Muscle of leg (tissue), 11 donors: Measurements from ENCODE around the gene HNRNPF. TPM values are rescaled to one million over a fixed set of nuclear protein-coding genes. Genes with fewer than 3 reads are reported as not detected.
A peak's percentile ranks its signal among the peaks of the same experiment; 100 is the strongest.
"Not testable (repeated sequence)": the region's sequence is repeated elsewhere in the genome, so short reads cannot be mapped to it uniquely, and the experiment has no call there.

Experiments used
- DNase-seq: peaks from one replicate; pipeline ENCODE4 v3.0.0; 2013
- H3K27ac ChIP-seq: one replicate; pipeline ENCODE4 v1.5.1; 2013; ENCODE audit warnings: mild to moderate bottlenecking, low read length, control low read depth
- H3K27me3 ChIP-seq: one replicate; pipeline ENCODE4 v1.6.1; 2013; ENCODE audit warnings: low read length; ENCODE audit not compliant: control insufficient read depth, insufficient read depth
- H3K36me3 ChIP-seq: one replicate; pipeline ENCODE4 v1.6.1; 2013; ENCODE audit warnings: low read length; ENCODE audit not compliant: control insufficient read depth, insufficient read depth
- H3K4me1 ChIP-seq: one replicate; pipeline ENCODE4 v1.6.1; 2013; ENCODE audit warnings: low read length; ENCODE audit not compliant: control insufficient read depth, insufficient read depth
- H3K4me3 ChIP-seq: one replicate; pipeline ENCODE4 v1.5.1; 2013; ENCODE audit warnings: low read length, control low read depth
- H3K9me3 ChIP-seq: replicated peaks from 2 replicates; pipeline ENCODE4 v1.6.1; 2013; ENCODE audit warnings: low read depth, low read length; ENCODE audit not compliant: control insufficient read depth
- WGBS: methylation state at CpG from one replicate; pipeline ENCODE4 v1.1.5; 2013; ENCODE audit warnings: missing lambda C conversion rate; ENCODE audit not compliant: insufficient coverage; 5-methylcytosine and 5-hydroxymethylcytosine counted together
- polyA plus RNA-seq, 8 donors: library from polyadenylated mRNA; unstranded; fragments of 120-200 nt; gene quantifications; one replicate each; pipeline versions ENCODE4 v1.2.1 to v1.2.3, GENCODE V29; 2013; ENCODE audit warnings: inconsistent platforms in 1 of 8, low replicate concordance in 1 of 8; ENCODE audit not compliant: insufficient read length in 8 of 8, insufficient read depth in 1 of 8
- total RNA-seq: library from RNA; stranded (reverse); fragments of 120-200 nt; gene quantifications from one replicate; pipeline ENCODE4 v1.2.4, GENCODE V29; 2013

The HNRNPF gene
- total and polyA plus RNA-seq, 9 donors, result 100 to 151 (median 114) TPM

GRCh38 chr10:43446219-43447017 lies 37.4 kb upstream of the HNRNPF start:
- H3K27ac ChIP-seq, H3K9me3 ChIP-seq, H3K27me3 ChIP-seq, H3K4me1 ChIP-seq, H3K4me3 ChIP-seq, DNase-seq, H3K36me3 ChIP-seq: not testable (repeated sequence)
- 97% methylated on average over 44 of the region's 53 CpGs for WGBS

- no peaks in the 10 kb centered on the region for H3K4me1 ChIP-seq
- no peak overlapping the region for H3K27ac ChIP-seq
- no peak overlapping the region for H3K4me3 ChIP-seq
- no peaks in the 10 kb centered on the region for H3K27me3 ChIP-seq
- no CpG with 5 or more reads among the region's 2 CpGs for WGBS
- peaks cover 2% of the 10 kb centered on the region for H3K9me3 ChIP-seq
- no peaks in the 10 kb centered on the region for H3K36me3 ChIP-seq
- no peak for DNase-seq
These were observed 36.0 kb upstream of the HNRNPF start for GRCh38 chr10:43444897-43445466.

DNA sequence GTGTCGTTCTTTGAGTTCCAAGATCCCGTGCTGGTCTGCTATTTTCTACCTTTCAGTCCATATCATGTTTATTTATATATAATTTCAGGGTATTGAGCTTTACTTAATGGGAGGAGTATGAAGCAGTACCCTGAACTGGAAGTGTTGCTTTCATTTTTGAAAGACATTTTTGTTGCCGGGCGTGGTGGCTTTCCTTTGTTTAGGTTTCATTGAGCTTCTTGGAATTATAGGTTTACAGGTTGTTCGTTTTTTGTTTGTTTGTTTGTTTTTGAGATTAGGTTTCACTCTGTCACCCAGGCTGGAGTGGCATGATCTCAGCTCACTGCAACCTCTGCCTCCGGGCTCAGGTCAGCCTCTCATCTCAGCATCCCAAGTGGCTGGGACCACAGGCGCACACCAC lies 35.3 kb upstream of the HNRNPF start:
- no peak for DNase-seq
- Histone ChIP-seq H3K4me3 (no peak overlapping the region), H3K4me1 (no peaks in the 10 kb centered on the region), H3K9me3 (peaks cover 2% of the 10 kb centered on the region), H3K27me3 (no peaks in the 10 kb centered on the region), H3K27ac (no peak overlapping the region), H3K36me3 (no peaks in the 10 kb centered on the region)
- no CpG with 5 or more reads among the region's 7 CpGs for WGBS

DNA sequence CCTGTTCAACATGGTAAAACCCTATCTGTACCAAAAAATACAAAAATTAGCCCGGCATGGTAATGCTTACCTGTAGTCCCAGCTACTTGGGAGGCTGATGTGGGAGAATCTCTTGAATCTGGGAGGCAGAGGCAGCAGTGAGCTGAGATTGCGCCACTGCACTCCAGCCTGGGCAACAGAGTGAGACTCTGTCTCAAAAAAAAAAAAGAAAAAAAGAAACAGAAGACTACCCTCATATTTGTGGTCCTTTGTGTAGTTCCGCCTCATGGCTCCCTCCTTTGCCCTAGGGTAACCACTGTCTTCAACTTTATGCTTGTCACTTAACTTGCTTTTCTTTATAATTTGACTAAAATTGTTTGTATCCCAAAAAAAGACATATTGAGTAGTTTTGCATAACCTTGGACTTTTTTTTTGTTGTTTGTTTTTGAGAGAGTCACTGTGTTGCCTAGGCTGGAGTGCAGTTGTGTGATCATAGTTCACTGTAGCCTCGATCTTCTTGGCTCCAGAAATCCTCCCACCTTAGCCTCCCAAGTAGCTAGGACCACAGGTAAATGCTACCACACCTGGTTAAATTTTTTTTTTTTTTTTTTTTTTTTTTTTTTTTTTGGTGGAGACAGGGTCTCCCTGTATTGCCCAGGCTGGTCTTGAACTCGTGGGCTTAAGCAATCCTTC lies 31.6 kb upstream of the HNRNPF start:
- WGBS, result no CpG with 5 or more reads among the region's 5 CpGs

DNA sequence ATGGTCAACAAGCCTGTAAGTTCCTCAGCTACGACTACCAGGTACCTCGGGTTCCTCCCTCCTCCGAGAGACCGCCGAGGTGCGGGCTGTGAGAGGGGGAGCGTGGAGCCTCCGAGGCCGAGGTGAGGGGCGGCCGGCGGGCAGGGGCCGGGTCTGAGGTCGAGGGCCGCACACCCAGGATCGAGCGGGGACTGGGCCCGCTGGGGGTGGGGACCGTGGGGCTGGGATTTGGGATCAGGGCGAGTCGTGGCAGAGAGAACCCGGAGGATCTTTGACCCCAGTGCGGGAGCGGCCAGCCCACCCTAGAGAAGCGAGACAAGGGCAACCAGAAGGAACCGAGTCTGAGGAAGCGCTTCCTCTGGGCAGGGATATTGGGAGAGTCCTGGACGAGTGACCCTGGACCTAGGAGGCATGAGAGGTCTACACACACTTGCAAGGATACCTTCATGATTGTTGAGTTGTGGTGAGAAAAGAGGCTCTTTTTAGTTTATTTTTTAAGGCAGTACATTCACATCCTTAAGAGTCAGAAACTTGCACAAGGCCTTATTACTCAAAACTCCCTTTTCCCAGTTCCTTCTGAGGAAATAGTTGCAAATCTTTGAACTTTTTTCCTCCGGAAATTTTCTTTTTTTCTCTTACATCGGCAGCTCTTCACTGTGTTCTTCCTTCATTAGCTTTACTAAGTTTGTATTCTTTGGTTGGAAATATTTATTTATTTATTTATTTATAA lies 28.3 kb upstream of the HNRNPF start:
- Histone ChIP-seq H3K4me1 (peaks cover 5% of the 10 kb centered on the region), H3K27me3 (no peaks in the 10 kb centered on the region), H3K27ac (peak overlapping the region; percentile 98), H3K9me3 (no peaks in the 10 kb centered on the region), H3K36me3 (no peaks in the 10 kb centered on the region), H3K4me3 (peak overlapping the region; percentile 68)
- 1% methylated on average over 25 of the region's 30 CpGs for WGBS
- no peak for DNase-seq

More for the DNA sequence above, 31.6 kb upstream of the HNRNPF start:
- peaks cover 2% of the 10 kb centered on the region for H3K9me3 ChIP-seq
- DNase-seq, result no peak
- no peaks in the 10 kb centered on the region for H3K36me3 ChIP-seq
- H3K27me3 ChIP-seq, result no peaks in the 10 kb centered on the region
- peaks cover 2% of the 10 kb centered on the region for H3K4me1 ChIP-seq
- no peak overlapping the region for H3K27ac ChIP-seq
- no peak overlapping the region for H3K4me3 ChIP-seq

DNA sequence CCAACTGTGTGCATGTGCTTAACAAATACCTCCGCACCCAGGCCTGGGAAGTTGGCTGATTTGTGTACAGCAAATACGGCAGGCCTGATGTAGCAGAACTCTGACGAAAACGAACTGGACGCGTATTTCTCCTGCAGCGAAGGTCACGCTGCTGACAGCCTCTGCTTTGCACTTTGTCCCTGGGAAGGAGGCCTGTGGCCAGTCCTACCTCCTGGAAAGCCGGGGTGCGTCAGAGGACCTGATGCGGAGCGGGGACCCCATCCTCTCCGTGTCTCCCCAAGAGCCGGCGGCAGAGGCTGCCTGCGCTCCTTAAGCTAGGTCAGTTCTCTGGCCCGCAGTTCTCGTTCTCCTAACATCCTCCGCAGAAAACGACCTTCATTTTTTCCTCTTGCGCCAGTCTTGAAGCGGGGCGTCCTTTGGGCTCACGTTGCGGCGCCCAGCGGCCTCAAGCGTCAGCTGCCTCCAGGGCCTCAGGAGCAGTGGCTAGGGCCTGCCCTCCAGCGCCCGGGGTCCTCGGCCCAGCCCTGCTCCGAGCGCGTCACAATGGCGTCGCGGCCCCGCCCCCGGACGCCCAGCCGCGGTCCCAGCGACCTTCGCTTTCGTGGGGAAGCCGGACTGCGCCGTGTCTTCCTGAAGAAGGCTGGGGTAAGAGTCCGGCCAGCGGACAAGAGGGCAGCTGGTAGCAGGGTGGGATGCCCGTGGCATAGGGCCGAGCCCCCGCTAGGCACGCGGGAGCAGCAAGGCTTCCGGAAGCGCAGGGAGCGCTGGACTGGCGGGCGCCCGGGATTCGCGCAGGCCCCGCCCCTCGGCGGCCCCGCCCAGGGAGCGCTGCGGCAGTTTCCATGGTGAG lies 27.5 kb upstream of the HNRNPF start, which contains the start of gene ZNF487:
Gene ZNF487 (plus strand): TSS at position 821 of the 850 bp plus-strand sequence. CDS start 38,703 bp downstream, outside the sequence.
- no peaks in the 10 kb centered on the region for H3K9me3 ChIP-seq
- peak within 1 kb of the TSS; percentile 98 for H3K27ac ChIP-seq
- peak within 1 kb of the TSS; percentile 68 for H3K4me3 ChIP-seq
- H3K4me1 ChIP-seq, result peaks cover 5% of the 10 kb centered on the region
- peak; percentile 96 for DNase-seq
- no peaks in the 10 kb centered on the region for H3K27me3 ChIP-seq
- no peaks in the 10 kb centered on the region for H3K36me3 ChIP-seq
- 0% methylated on average over 67 of the region's 69 CpGs for WGBS

DNA sequence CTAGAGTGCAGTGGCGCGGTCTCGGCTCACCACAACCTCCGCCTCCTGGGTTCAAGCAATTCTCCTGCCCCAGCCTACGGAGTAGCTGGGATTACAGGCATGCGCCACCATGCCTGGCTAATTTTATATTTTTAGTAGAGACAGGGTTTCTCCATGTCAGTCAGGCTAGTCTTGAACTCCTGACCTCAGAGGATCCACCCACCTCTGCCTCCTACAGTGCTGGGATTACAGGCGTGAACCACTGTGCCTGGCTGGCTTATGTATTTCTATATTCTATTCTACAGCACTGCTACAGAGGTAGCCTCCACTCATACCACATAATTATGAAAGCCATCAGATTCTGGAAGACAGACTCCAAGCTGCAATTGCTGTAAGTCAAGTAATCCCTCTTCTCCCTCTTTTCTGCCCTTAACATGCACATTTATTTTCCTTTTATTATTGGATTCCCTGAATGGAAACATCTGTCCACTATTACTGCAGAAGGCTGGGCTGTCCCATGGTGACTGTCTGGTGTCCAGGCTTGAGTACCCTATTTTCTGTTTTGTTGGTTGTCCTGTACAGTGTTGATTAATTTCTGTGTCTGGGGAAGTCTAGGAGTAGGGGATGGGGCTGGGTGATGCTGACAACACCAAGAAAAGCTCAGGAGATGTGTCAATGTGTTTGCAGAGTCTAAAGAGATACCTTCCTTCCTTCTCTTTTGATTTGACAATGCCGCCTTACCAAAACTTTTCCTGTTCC lies 22.1 kb upstream of the HNRNPF start:
- H3K27me3 ChIP-seq, result no peaks in the 10 kb centered on the region
- WGBS, result 92% methylated on average over 5 of the region's 8 CpGs
- no peaks in the 10 kb centered on the region for H3K36me3 ChIP-seq
- H3K4me3 ChIP-seq, result no peak overlapping the region
- peaks cover 3% of the 10 kb centered on the region for H3K4me1 ChIP-seq
- DNase-seq, result no peak
- H3K27ac ChIP-seq, result no peak overlapping the region
- H3K9me3 ChIP-seq, result no peaks in the 10 kb centered on the region

DNA sequence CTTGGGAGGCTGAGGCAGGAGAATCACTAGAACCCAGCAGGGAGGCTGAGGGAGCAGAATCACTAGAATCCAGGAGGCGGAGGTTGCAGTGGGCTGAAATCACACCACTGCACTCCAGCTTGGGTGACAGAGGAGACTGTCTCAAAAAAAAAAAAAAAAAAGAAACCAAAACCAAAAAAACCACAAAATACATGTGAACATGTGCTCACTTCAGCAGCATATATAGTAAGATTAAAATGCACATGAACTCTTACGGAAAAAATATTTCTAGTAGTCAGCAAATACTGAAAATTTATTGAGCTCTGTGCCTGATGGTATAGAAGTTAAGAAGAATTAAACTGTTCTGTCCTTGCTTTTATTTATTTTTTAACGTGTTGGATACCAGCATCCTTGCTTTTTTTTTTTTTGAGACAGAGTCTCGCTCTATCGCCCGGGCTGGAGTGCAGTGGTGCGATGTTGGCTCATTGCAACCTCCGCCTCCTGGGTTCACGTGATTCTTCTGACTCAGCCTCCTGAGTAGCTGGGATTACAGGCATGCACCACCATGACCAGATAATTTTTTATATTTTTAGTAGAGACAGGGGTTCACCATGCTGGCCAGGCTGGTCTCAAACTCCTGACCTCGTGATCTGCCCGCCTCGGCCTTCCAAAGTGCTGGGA lies 18.3 kb upstream of the HNRNPF start:
- H3K4me3 ChIP-seq, result no peak overlapping the region
- no peak for DNase-seq
- no peaks in the 10 kb centered on the region for H3K27me3 ChIP-seq
- H3K36me3 ChIP-seq, result no peaks in the 10 kb centered on the region
- no peaks in the 10 kb centered on the region for H3K4me1 ChIP-seq
- no peak overlapping the region for H3K27ac ChIP-seq
- no peaks in the 10 kb centered on the region for H3K9me3 ChIP-seq
- 81% methylated on average over 6 of the region's 12 CpGs for WGBS
